Right ventricle myocardium superior (tissue), 1 donor: ENCODE results near the gene STAC. TPM values are rescaled to one million over a fixed set of nuclear protein-coding genes. Genes with fewer than 3 reads are reported as not detected.
"Not testable (repeated sequence)": the region's sequence is repeated elsewhere in the genome, so short reads cannot be mapped to it uniquely, and the experiment has no call there.

Experiments
- ATAC-seq: fragments of 200-7000 bp; cut with Tn5 transposase; one replicate; pipeline ENCODE4 v1.9.1; 2020; ENCODE audit warnings: mild to moderate bottlenecking; ENCODE audit not compliant: poor library complexity
- DNase-seq: peaks from one replicate; pipeline ENCODE4 v3.0.0-alpha.2; 2020
- intact Hi-C: fragments of 100-400 bp; cut with DNase I; formaldehyde crosslinking; loops from one replicate; pipeline ENCODE4 v1.11.2; 2022
- total RNA-seq: library from RNA; stranded (reverse); fragmentation: NEBNext Ultra II Directional; extraction: Animal tissue kit (Norgen Biotek cat#: 25700); gene quantifications from one replicate; pipeline ENCODE4 v1.2.1, GENCODE V29; 2021
- donor health status: DM: no; HTN: yes; CAD: no; lungs with severe emphysema.

The STAC gene
- total RNA-seq, 1 donor from 2014 or later = 0.43 TPM

GRCh38 chr3:36496684-36497633, 116.7 kb downstream of the STAC start:
- intact Hi-C loops = no loop called here
- DNase-seq (no peak), ATAC-seq (no peak)

GRCh38 chr3:36500053-36500452, 119.7 kb downstream of the STAC start:
- ATAC-seq, intact Hi-C loops, DNase-seq: not testable (repeated sequence)

GRCh38 chr3:36501616-36502015, 121.3 kb downstream of the STAC start:
- intact Hi-C loops = no loop called here
- no peak for DNase-seq
- ATAC-seq = no peak

GRCh38 chr3:36505393-36505792, 125.1 kb downstream of the STAC start:
- DNase-seq (no peak), ATAC-seq (no peak)
- intact Hi-C loops = no loop called here

- DNase-seq = no peak
- intact Hi-C loops = no loop called here
- ATAC-seq = no peak
These were observed 131.6 kb downstream of the STAC start for GRCh38 chr3:36511791-36512486.

GRCh38 chr3:36512555-36512954, 132.3 kb downstream of the STAC start:
- no peak for DNase-seq
- no peak for ATAC-seq
- intact Hi-C loops = no loop called here

GRCh38 chr3:36514171-36514570, 133.9 kb downstream of the STAC start:
- intact Hi-C loops = no loop called here
- no peak for DNase-seq
- no peak for ATAC-seq

- no peak for DNase-seq
- intact Hi-C loops = no loop called here
These were observed 139.4 kb downstream of the STAC start for GRCh38 chr3:36519682-36520081.

GRCh38 chr3:36520241-36521006, 140.1 kb downstream of the STAC start:
- DNase-seq (no peak), ATAC-seq (no peak)
- intact Hi-C loops = no loop called here

More at GRCh38 chr3:36519682-36520081, 139.4 kb downstream of the STAC start:
- no peak for ATAC-seq

GRCh38 chr3:36521007-36521379, 140.7 kb downstream of the STAC start:
- no peak for ATAC-seq
- DNase-seq = no peak
- intact Hi-C loops = no loop called here

GRCh38 chr3:36524560-36524959, 144.3 kb downstream of the STAC start:
- ATAC-seq (no peak), DNase-seq (no peak)
- intact Hi-C loops = no loop called here

- ATAC-seq = no peak
- DNase-seq = no peak
- intact Hi-C loops = no loop called here
These were observed 145.0 kb downstream of the STAC start for GRCh38 chr3:36525115-36525801.

GRCh38 chr3:36538136-36538749, 157.9 kb downstream of the STAC start:
- intact Hi-C loops = no loop called here

GRCh38 chr3:36540888-36541518, 160.7 kb downstream of the STAC start:
- no peak for ATAC-seq
- no peak for DNase-seq
- intact Hi-C loops = no loop called here

More at GRCh38 chr3:36538136-36538749, 157.9 kb downstream of the STAC start:
- ATAC-seq (no peak), DNase-seq (no peak)

GRCh38 chr3:36542186-36542585, 161.9 kb downstream of the STAC start:
- intact Hi-C loops = no loop called here
- ATAC-seq (no peak), DNase-seq (no peak)

GRCh38 chr3:36543276-36543997, 163.1 kb downstream of the STAC start:
- DNase-seq = no peak
- intact Hi-C loops = no loop called here
- no peak for ATAC-seq

- DNase-seq = no peak
- ATAC-seq = no peak
- intact Hi-C loops = no loop called here
These were observed 165.9 kb downstream of the STAC start for GRCh38 chr3:36546226-36546625.
